ENCODE data around the gene PIEZO2. TPM values are rescaled to one million over a fixed set of nuclear protein-coding genes. Genes with fewer than 3 reads are reported as not detected.

The PIEZO2 gene
- total RNA-seq, 1 donor from 2014 or later = 4.2 TPM

DNA sequence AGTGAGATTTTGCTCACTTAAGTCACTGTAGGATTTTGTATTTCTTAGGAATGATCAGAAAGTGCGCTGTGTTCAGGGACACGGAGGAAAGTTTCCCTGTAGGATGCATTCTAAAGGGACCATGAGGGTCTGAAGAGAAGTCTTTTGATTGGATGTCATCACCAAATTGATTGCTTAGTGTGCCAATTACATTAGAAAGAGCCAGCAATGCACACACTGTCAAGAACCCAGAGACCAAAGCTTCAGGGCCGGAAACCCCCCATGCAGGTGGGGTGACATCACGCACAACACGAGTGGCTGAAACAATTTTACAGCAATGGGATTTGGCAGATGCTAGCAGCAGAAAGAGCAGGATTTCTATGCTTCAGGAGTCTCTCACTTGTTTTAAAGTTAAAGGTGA lies 381.1 kb downstream of the PIEZO2 start:
- Histone ChIP-seq H3K9me3 (ENCODE audit: low read depth) (no peaks in the 10 kb centered on the region), H3K9ac (no peak overlapping the region), H2AFZ (replicated peaks) (no peak overlapping the region), H3K4me3 (no peak overlapping the region), H3K79me2 (ENCODE audit: low read depth) (no peaks in the 10 kb centered on the region), H3K27ac (no peak overlapping the region), H3K36me3 (no peaks in the 10 kb centered on the region), H3K4me2 (no peak overlapping the region), H3K27me3 (no peaks in the 10 kb centered on the region), H4K20me1 (ENCODE audit: low read depth) (no peaks in the 10 kb centered on the region), H3K4me1 (no peaks in the 10 kb centered on the region), H3F3A (ENCODE audit: low read depth) (no peaks in the 10 kb centered on the region)
- Mint-ChIP-seq H3K36me3 (peaks cover 4% of the 10 kb centered on the region), H3K9me3 (no peaks in the 10 kb centered on the region), H3K4me3 (no peak overlapping the region), H3K27me3 (ENCODE audit: insufficient read depth, low read depth) (peaks cover 2% of the 10 kb centered on the region), H3K4me1 (no peaks in the 10 kb centered on the region), H3K27ac (no peak overlapping the region)
- no peak for DNase-seq (ENCODE audit: low spot score)
- TF ChIP-seq EZH2 (IDR thresholded peaks at IDR 0.05) = no peak
- TF ChIP-seq, protein P1, sequence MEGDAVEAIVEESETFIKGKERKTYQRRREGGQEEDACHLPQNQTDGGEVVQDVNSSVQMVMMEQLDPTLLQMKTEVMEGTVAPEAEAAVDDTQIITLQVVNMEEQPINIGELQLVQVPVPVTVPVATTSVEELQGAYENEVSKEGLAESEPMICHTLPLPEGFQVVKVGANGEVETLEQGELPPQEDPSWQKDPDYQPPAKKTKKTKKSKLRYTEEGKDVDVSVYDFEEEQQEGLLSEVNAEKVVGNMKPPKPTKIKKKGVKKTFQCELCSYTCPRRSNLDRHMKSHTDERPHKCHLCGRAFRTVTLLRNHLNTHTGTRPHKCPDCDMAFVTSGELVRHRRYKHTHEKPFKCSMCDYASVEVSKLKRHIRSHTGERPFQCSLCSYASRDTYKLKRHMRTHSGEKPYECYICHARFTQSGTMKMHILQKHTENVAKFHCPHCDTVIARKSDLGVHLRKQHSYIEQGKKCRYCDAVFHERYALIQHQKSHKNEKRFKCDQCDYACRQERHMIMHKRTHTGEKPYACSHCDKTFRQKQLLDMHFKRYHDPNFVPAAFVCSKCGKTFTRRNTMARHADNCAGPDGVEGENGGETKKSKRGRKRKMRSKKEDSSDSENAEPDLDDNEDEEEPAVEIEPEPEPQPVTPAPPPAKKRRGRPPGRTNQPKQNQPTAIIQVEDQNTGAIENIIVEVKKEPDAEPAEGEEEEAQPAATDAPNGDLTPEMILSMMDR (IDR thresholded peaks at IDR 0.05) = no peak
- no peak for TF ChIP-seq EZH2phosphoT487 (IDR thresholded peaks at IDR 0.05)

DNA sequence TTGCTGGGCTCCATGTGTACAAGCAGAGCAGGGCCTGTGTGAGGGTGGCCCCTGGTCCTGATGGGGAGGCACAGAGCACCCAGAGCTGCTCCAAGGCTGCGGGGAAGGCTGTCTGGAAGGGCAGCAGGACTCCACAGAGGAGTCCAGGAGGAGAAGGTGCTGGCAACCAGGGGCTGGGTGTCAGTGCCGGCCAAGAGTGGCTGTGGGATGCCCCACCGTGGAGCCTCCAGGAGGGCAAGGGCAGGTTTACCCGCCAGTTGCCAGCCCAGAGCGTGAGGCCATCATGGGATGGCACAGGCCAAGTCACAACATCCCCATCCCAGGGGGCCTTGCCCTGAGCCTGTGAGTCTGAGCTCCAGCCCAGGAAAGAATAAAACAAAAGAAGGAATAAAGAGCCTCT lies 381.7 kb downstream of the PIEZO2 start:
- H3K9ac ChIP-seq = no peak overlapping the region
- Mint-ChIP-seq H3K27ac (no peak overlapping the region), H3K4me1 (no peaks in the 10 kb centered on the region), H3K27me3 (ENCODE audit: insufficient read depth, low read depth) (peaks cover 4% of the 10 kb centered on the region), H3K36me3 (peaks cover 4% of the 10 kb centered on the region), H3K9me3 (no peaks in the 10 kb centered on the region), H3K4me3 (no peak overlapping the region)
- H3K4me1 ChIP-seq = no peaks in the 10 kb centered on the region
- H3K4me3 ChIP-seq = no peak overlapping the region
- no peaks in the 10 kb centered on the region for H3K27me3 ChIP-seq
- H3F3A ChIP-seq (ENCODE audit: low read depth) = no peaks in the 10 kb centered on the region
- no peak overlapping the region for H2AFZ ChIP-seq (replicated peaks)
- no peak overlapping the region for H3K27ac ChIP-seq
- no peaks in the 10 kb centered on the region for H3K36me3 ChIP-seq
- no peak overlapping the region for H3K4me2 ChIP-seq
- no peak for DNase-seq (ENCODE audit: low spot score)
- TF ChIP-seq EZH2phosphoT487 (IDR thresholded peaks at IDR 0.05) (no peak), EZH2 (IDR thresholded peaks at IDR 0.05) (no peak)
- TF ChIP-seq, protein P1 (IDR thresholded peaks at IDR 0.05) = no peak
- H3K79me2 ChIP-seq (ENCODE audit: low read depth) = no peaks in the 10 kb centered on the region
- no peaks in the 10 kb centered on the region for H3K9me3 ChIP-seq (ENCODE audit: low read depth)
- no peaks in the 10 kb centered on the region for H4K20me1 ChIP-seq (ENCODE audit: low read depth)

DNA sequence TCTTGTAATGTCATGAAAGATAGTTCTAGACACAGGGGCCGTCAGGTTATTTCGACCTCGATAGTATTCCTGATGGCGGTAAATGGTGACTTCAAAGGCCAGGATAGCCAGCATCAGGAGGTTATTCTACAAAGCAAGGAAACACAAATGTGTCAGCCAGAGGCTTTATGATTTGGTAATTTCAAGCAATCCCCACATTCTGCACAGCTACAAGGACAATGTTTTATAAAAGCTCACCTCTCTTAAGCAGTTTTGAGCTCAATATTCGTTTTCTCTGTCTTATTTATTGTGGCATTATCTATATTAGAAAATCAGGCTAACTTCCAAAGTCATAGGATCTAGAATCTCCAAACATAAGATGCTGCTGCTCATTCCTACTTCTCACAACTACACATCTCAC lies 388.4 kb downstream of the PIEZO2 start:
- H3K27me3 Mint-ChIP-seq (ENCODE audit: insufficient read depth, low read depth) = peaks cover 4% of the 10 kb centered on the region
- no peak overlapping the region for H3K4me3 ChIP-seq
- H3K9me3 Mint-ChIP-seq = no peaks in the 10 kb centered on the region
- H3K79me2 ChIP-seq (ENCODE audit: low read depth) = no peaks in the 10 kb centered on the region
- no peak overlapping the region for H3K4me3 Mint-ChIP-seq
- no peaks in the 10 kb centered on the region for H3K27me3 ChIP-seq
- H3K9ac ChIP-seq = no peak overlapping the region
- TF ChIP-seq, protein P1 (IDR thresholded peaks at IDR 0.05) = no peak
- TF ChIP-seq EZH2phosphoT487 (IDR thresholded peaks at IDR 0.05) (no peak), EZH2 (IDR thresholded peaks at IDR 0.05) (no peak)
- H3K9me3 ChIP-seq (ENCODE audit: low read depth) = no peaks in the 10 kb centered on the region
- no peaks in the 10 kb centered on the region for H3F3A ChIP-seq (ENCODE audit: low read depth)
- no peaks in the 10 kb centered on the region for H4K20me1 ChIP-seq (ENCODE audit: low read depth)
- H3K27ac Mint-ChIP-seq = no peak overlapping the region
- no peak overlapping the region for H2AFZ ChIP-seq (replicated peaks)
- H3K36me3 Mint-ChIP-seq = peaks cover 2% of the 10 kb centered on the region
- no peaks in the 10 kb centered on the region for H3K4me1 ChIP-seq
- no peak for DNase-seq (ENCODE audit: low spot score)
- no peak overlapping the region for H3K27ac ChIP-seq
- H3K4me1 Mint-ChIP-seq = no peaks in the 10 kb centered on the region
- H3K36me3 ChIP-seq = no peaks in the 10 kb centered on the region
- no peak overlapping the region for H3K4me2 ChIP-seq
